Keratinocyte (primary cell): Measurements from ENCODE around the gene ZFAND6. TPM values are rescaled to one million over a fixed set of nuclear protein-coding genes. Genes with fewer than 3 reads are reported as not detected.
"Not testable (repeated sequence)": the region's sequence is repeated elsewhere in the genome, so short reads cannot be mapped to it uniquely, and the experiment has no call there.

ENCODE experiments used
- DNase-seq: peaks from one replicate; pipeline ENCODE4 v3.0.0-alpha.2; 2011; ENCODE audit warnings: low read depth, missing footprints, low spot score
- FAIRE-seq: peaks from 2 replicates; lab custom pipeline; 2011; peaks lifted over from hg19 to GRCh38; lab: Jason Lieb, UNC
- H2AFZ ChIP-seq: 2 replicates; pipeline ENCODE4 v1.6.0; 2012; ENCODE audit warnings: low read length, control low read depth, inconsistent platforms; ENCODE audit not compliant: control insufficient read depth
- H3K27ac ChIP-seq: 2 replicates; pipeline ENCODE4 v1.5.1; 2011; ENCODE audit warnings: low read length; ENCODE audit not compliant: control insufficient read depth, insufficient read depth
- H3K27me3 ChIP-seq: 3 replicates; pipeline ENCODE4 v1.6.0; 2011; ENCODE audit warnings: low read length; ENCODE audit not compliant: control insufficient read depth, insufficient read depth; ENCODE audit errors: extremely low read depth
- H3K36me3 ChIP-seq, 2 experiments: 2 replicates in 1 of 2; 3 replicates in 1 of 2; pipeline ENCODE4 v1.5.1; 2011; ENCODE audit warnings: low read length in 2 of 2, mild to moderate bottlenecking in 1 of 2; ENCODE audit not compliant: control insufficient read depth in 2 of 2, insufficient read depth in 2 of 2; ENCODE audit errors: extremely low read depth in 1 of 2
- H3K4me1 ChIP-seq: 3 replicates; pipeline ENCODE4 v1.5.1; 2011; ENCODE audit warnings: low read length; ENCODE audit not compliant: control insufficient read depth, insufficient read depth; ENCODE audit errors: extremely low read depth
- H3K4me2 ChIP-seq: 3 replicates; pipeline ENCODE4 v1.6.0; 2011; ENCODE audit warnings: low read depth, low read length; ENCODE audit not compliant: control insufficient read depth, insufficient read depth; ENCODE audit errors: extremely low read depth
- H3K4me3 ChIP-seq, 3 experiments: fragments of 200-600 bp in 1 of 3; sonication (generic) in 1 of 3; 2 replicates in 2 of 3; 3 replicates in 1 of 3; pipeline ENCODE4 v1.5.1; 2011 to 2016; ENCODE audit warnings: low read length in 3 of 3, mild to moderate bottlenecking in 3 of 3, control low read depth in 2 of 3, inconsistent platforms in 1 of 3, low read depth in 1 of 3, mixed read lengths in 1 of 3, mixed run types in 1 of 3, moderate library complexity in 1 of 3; ENCODE audit not compliant: control insufficient read depth in 2 of 3, insufficient read depth in 2 of 3; ENCODE audit errors: extremely low read depth in 1 of 3
- H3K79me2 ChIP-seq: 2 replicates; pipeline ENCODE4 v1.6.0; 2012; ENCODE audit warnings: low read length; ENCODE audit not compliant: control insufficient read depth, insufficient read depth
- H3K9ac ChIP-seq: 3 replicates; pipeline ENCODE4 v1.6.0; 2011; ENCODE audit warnings: low read length; ENCODE audit not compliant: control insufficient read depth, insufficient read depth; ENCODE audit errors: extremely low read depth
- H3K9me1 ChIP-seq: 3 replicates; pipeline ENCODE4 v1.6.0; 2011; ENCODE audit warnings: low read length; ENCODE audit not compliant: control insufficient read depth, insufficient read depth; ENCODE audit errors: extremely low read depth
- H3K9me3 ChIP-seq: 2 replicates; pipeline ENCODE4 v1.5.1; 2012; ENCODE audit warnings: low read depth, low read length; ENCODE audit not compliant: control insufficient read depth
- H4K20me1 ChIP-seq: 3 replicates; pipeline ENCODE4 v1.6.0; 2011; ENCODE audit warnings: low read length; ENCODE audit not compliant: control insufficient read depth, insufficient read depth; ENCODE audit errors: extremely low read depth
- EZH2 ChIP-seq: IDR thresholded peaks from one replicate; pipeline ENCODE4 v1.6.1; 2012; ENCODE audit warnings: inconsistent platforms, mild to moderate bottlenecking, low read length, moderate library complexity
- dilution Hi-C: fragments of 300-500 bp; cut with MboI; formaldehyde crosslinking; loops from one replicate; pipeline ENCODE4 v1.7.0; 2020; ENCODE audit warnings: low sequenced_read_pairs; ENCODE audit not compliant: extremely low pct_ligation_motif_present
- polyA plus RNA-seq, 5 experiments: library from polyadenylated mRNA; depleted of rRNA in 3 of 5; stranded (reverse) in 3 of 5; stranded (forward) in 1 of 5; unstranded in 1 of 5; fragments of >200 nt; gene quantifications; 1 replicate in 1 of 5; 2 replicates in 3 of 5; 3 replicates in 1 of 5; pipeline versions ENCODE4 v1.2.1 to v1.2.3, GENCODE V29; 2011 to 2012; ENCODE audit warnings: missing spikeins in 2 of 5, low read depth in 1 of 5, low replicate concordance in 1 of 5
- TF ChIP-seq, protein P1 (sequence below), 3 experiments: IDR thresholded peaks in 1 of 3; conservative IDR thresholded peaks in 1 of 3; optimal IDR thresholded peaks in 1 of 3; 2 replicates in 2 of 3; 3 replicates in 1 of 3; pipeline versions ENCODE3 to v1.5.1; 2011; ENCODE audit warnings: low read length in 3 of 3, mild to moderate bottlenecking in 3 of 3, moderate library complexity in 2 of 3, control low read depth in 1 of 3, inconsistent platforms in 1 of 3; ENCODE audit not compliant: insufficient read depth in 2 of 3; ENCODE audit errors: extremely low read depth in 1 of 3

ZFAND6 gene
- polyA plus RNA-seq, 1 donor (not counting 4 experiments of a cell fraction or from before 2014, with no cell fraction given), result 142 TPM

DNA sequence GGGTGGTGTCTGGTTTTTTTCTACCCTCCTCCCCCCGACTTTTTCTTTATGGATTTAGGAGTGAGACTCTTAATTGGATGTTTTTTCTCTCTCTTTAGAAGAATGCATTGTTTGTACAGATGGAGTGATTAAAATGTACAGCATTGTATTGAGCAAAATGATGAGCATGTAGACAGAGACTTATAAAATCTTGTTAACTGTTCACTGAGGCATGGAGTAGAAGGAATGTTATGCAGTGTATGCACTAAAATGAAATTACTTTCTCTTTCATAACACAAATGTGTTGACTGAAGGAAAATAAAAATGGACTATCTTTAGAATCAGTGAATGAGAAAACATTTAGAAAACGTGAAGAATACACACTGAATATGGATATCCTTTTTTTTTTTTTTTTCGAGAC is 39.8 kb downstream of the ZFAND6 start:
- no peak for DNase-seq
- TF ChIP-seq, protein P1, sequence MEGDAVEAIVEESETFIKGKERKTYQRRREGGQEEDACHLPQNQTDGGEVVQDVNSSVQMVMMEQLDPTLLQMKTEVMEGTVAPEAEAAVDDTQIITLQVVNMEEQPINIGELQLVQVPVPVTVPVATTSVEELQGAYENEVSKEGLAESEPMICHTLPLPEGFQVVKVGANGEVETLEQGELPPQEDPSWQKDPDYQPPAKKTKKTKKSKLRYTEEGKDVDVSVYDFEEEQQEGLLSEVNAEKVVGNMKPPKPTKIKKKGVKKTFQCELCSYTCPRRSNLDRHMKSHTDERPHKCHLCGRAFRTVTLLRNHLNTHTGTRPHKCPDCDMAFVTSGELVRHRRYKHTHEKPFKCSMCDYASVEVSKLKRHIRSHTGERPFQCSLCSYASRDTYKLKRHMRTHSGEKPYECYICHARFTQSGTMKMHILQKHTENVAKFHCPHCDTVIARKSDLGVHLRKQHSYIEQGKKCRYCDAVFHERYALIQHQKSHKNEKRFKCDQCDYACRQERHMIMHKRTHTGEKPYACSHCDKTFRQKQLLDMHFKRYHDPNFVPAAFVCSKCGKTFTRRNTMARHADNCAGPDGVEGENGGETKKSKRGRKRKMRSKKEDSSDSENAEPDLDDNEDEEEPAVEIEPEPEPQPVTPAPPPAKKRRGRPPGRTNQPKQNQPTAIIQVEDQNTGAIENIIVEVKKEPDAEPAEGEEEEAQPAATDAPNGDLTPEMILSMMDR (optimal IDR thresholded peaks at IDR 0.05 in 1 of 3, IDR thresholded peaks at IDR 0.05 in 1 of 3, conservative IDR thresholded peaks at IDR 0.05 in 1 of 3; ENCODE audit: extremely low read depth in 1 of 3, insufficient read depth in 2 of 3, low read length in 3 of 3), result no peak
- TF ChIP-seq EZH2, result no peak
- Histone ChIP-seq H3K4me1 (peaks cover under 1% of the 10 kb centered on the region), H3K27me3 (no peaks in the 10 kb centered on the region), H2AFZ (no peak overlapping the region), H3K36me3 (no peaks in the 10 kb centered on the region), H3K79me2 (peaks cover 42% of the 10 kb centered on the region), H3K9me1 (no peaks in the 10 kb centered on the region), H4K20me1 (peaks cover 3% of the 10 kb centered on the region), H3K4me2 (no peak overlapping the region), H3K9me3 (no peaks in the 10 kb centered on the region), H3K27ac (no peak overlapping the region), H3K9ac (no peak overlapping the region), H3K4me3 (no peak overlapping the region)
- no peak for FAIRE-seq
- dilution Hi-C loops, result no loop called here

DNA sequence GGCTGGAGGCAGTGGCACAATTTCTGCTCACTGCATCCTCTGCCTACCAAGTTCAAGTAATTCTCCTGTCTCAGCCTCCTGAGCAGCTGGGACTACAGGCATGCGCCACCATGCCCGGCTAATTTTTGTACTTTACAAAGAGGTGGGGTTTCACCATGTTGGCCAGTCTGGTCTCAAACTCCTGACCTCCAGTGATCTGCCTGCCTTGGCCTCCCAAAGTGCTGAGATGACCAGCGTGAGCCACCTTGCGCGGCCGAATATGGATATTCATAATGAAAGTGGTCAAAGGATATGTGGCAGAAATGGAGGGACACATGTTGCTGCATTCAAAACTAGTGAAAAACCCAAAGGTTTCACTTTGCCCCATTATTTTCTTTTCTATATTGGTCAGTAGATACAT is 40.2 kb downstream of the ZFAND6 start:
- H3K36me3 ChIP-seq, H4K20me1 ChIP-seq, FAIRE-seq, H3K27me3 ChIP-seq, H3K4me2 ChIP-seq, DNase-seq, H3K9me3 ChIP-seq, H3K4me1 ChIP-seq, H3K9ac ChIP-seq, H2AFZ ChIP-seq, H3K4me3 ChIP-seq, H3K9me1 ChIP-seq, H3K27ac ChIP-seq, dilution Hi-C loops: not testable (repeated sequence)
- peaks cover 39% of the 10 kb centered on the region for H3K79me2 ChIP-seq

DNA sequence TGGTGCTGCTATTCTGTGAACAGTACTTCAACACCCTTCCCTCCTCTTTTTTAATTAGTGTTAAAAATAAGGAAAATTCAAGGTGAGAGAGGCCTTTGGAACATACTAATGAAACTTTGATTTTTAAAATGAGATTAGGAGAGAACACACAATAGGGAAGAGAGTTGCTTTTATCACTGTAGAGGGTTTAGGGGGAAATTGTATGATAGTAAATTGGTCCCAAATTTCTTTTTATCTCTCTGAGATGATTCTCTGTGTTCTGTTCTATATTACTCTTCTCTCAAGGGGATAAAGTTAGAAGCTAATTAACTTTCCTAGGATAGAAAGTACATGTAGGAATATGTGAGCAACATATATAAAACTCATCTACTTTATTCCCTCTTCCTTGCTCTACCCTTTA is 40.8 kb downstream of the ZFAND6 start:
- peaks cover 33% of the 10 kb centered on the region for H3K79me2 ChIP-seq
- peaks cover 3% of the 10 kb centered on the region for H4K20me1 ChIP-seq
- dilution Hi-C loops, result no loop called here

More for the DNA sequence above, 40.8 kb downstream of the ZFAND6 start:
- no peaks in the 10 kb centered on the region for H3K27me3 ChIP-seq
- no peak overlapping the region for H3K9ac ChIP-seq
- H3K4me1 ChIP-seq, result peaks cover 5% of the 10 kb centered on the region
- no peaks in the 10 kb centered on the region for H3K9me3 ChIP-seq
- H3K9me1 ChIP-seq, result no peaks in the 10 kb centered on the region
- H2AFZ ChIP-seq, result no peak overlapping the region
- H3K36me3 ChIP-seq, result no peaks in the 10 kb centered on the region
- TF ChIP-seq, protein P1 (optimal IDR thresholded peaks at IDR 0.05 in 1 of 3, IDR thresholded peaks at IDR 0.05 in 1 of 3, conservative IDR thresholded peaks at IDR 0.05 in 1 of 3; ENCODE audit: extremely low read depth in 1 of 3, insufficient read depth in 2 of 3, low read length in 3 of 3), result no peak
- TF ChIP-seq EZH2, result no peak
- no peak overlapping the region for H3K27ac ChIP-seq
- no peak for DNase-seq
- no peak overlapping the region for H3K4me3 ChIP-seq
- H3K4me2 ChIP-seq, result no peak overlapping the region
- no peak for FAIRE-seq
